GM10248 (cell line): Measurements from ENCODE around the gene CEBPA.
"Not testable (repeated sequence)": the region's sequence is repeated elsewhere in the genome, so short reads cannot be mapped to it uniquely, and the experiment has no call there.

Experiments used
- CTCF ChIA-PET: fragments of 300-600 bp; sonication (Branson Sonifier 250); formaldehyde crosslinking; extraction: SDS; loops from one replicate; lab custom pipeline; 2021; ENCODE audit warnings: antibody characterized with exemption; lab: Yijun Ruan, JAX
- POLR2A ChIA-PET: fragments of 350-650 bp; sonication (Branson Sonifier 250); formaldehyde crosslinking; extraction: SDS; loops from one replicate; lab custom pipeline; 2020; ENCODE audit warnings: antibody characterized with exemption; lab: Yijun Ruan, JAX
- DNase-seq: peaks from one replicate; pipeline ENCODE4 v3.0.0; 2012; ENCODE audit errors: extremely low spot score
- CTCF ChIP-seq: IDR thresholded peaks from 2 replicates; pipeline ENCODE4 v1.5.1; 2012; ENCODE audit warnings: mild to moderate bottlenecking, low read depth; ENCODE audit errors: extremely low read depth, missing control alignments, control extremely low read depth

Gene CEBPA

GRCh38 chr19:33329060-33329459, 26.7 kb upstream of the CEBPA start:
- TF ChIP-seq CTCF, result no peak
- ChIA-PET CTCF (interaction anchor here (1.0 kb wide), 1 partner anchor 23 kb away, joined by 3 read pairs; no protein-coding TSS in a partner anchor), POLR2A (no interaction called here)
- no peak for DNase-seq

- DNase-seq, result no peak
- ChIA-PET POLR2A (no interaction called here), CTCF (interaction anchor here (1.0 to 1.5 kb wide), 2 partner anchors 22 to 104 kb away, joined by 3 read pairs; no protein-coding TSS in a partner anchor)
- TF ChIP-seq CTCF, result no peak
Measured at GRCh38 chr19:33325920-33326319, 23.6 kb upstream of the CEBPA start.

GRCh38 chr19:33324628-33325027, 22.3 kb upstream of the CEBPA start:
- no peak for DNase-seq
- CTCF ChIA-PET, result interaction anchor here (1.1 to 1.5 kb wide), 2 partner anchors 21 to 453 kb away, joined by 3 to 4 read pairs; no protein-coding TSS in a partner anchor
- POLR2A ChIA-PET, result no interaction called here
- TF ChIP-seq CTCF, result no peak

GRCh38 chr19:33323093-33323820, 20.9 kb upstream of the CEBPA start:
- POLR2A ChIA-PET, result no interaction called here
- no peak for TF ChIP-seq CTCF
- CTCF ChIA-PET, result no interaction called here
- no peak for DNase-seq

GRCh38 chr19:33320636-33321035, 18.3 kb upstream of the CEBPA start:
- no peak for TF ChIP-seq CTCF
- ChIA-PET POLR2A (no interaction called here), CTCF (no interaction called here)
- no peak for DNase-seq

GRCh38 chr19:33317991-33318390, 15.7 kb upstream of the CEBPA start:
- CTCF ChIA-PET, DNase-seq, POLR2A ChIA-PET: not testable (repeated sequence)

GRCh38 chr19:33317517-33317916, 15.2 kb upstream of the CEBPA start:
- TF ChIP-seq CTCF, result no peak
- no peak for DNase-seq
- ChIA-PET POLR2A (no interaction called here), CTCF (no interaction called here)
